Measurements from ENCODE around the gene KIR2DL1.
"Not testable (repeated sequence)": the region's sequence is repeated elsewhere in the genome, so short reads cannot be mapped to it uniquely, and the experiment has no call there.

GRCh38 chr19:54769646-54770045 lies at the start of gene KIR2DL1:
- TF ChIP-seq CTCF (IDR thresholded peaks at IDR 0.05; ENCODE audit: low read depth, low read length); EZH2phosphoT487 (IDR thresholded peaks at IDR 0.05; ENCODE audit: low read depth): not testable (repeated sequence)

Measured in OCI-LY3 (cell line).